ENCODE data around the gene EFNB3. TPM values are rescaled to one million over a fixed set of nuclear protein-coding genes. Genes with fewer than 3 reads are reported as not detected.

Gene EFNB3
- total and polyA plus RNA-seq, 8 donors, result 0.29 to 2.9 (median 1.3) TPM; not detected in 2

DNA sequence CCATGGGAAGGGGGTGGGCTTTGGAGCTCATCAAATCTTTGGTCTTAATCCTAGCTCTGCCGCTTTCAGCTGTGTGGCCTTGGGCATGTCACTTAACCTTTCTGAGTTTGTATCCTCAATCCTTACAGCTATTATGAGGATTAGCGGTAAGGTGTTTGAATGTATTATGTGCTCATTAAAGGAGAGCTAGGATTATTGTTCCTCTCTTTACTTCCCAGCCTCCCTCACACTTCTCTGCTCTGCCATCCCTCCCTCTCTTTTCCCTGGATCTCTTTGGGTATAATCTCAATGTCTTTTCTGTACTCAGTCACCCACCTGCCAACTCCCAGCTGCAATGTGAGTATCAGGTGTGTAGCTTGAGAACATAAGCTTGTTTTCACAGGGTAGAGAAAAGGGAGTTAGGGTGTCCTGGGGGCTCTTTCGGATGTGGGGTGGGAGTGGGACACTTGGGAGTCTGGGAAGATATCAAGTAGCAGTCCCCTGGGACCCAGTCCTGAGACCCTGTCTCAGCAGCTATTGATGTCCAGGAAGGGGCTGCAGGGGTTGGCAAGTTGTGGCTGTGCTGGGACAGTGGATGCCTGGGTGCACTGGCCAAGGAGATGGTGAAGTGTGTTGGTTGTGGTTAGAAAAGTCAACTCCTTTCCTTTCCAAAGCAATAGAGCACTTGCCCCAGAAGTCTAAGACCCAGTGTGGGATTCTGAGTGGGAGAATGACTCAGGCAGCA lies 1.8 kb downstream of the EFNB3 start:
- peaks cover 15 to 100% (median 39%) of the 10 kb centered on the region in 3 donors for H3K27me3 ChIP-seq
- peaks cover 4 to 15% (median 12%) of the 10 kb centered on the region in 4 donors for H3K36me3 ChIP-seq
- no peaks in the 10 kb centered on the region for H3K9me3 ChIP-seq
- 88 to 94% (median 93%) methylated on average over 3 of the region's 3 CpGs for whole genome bisulfite sequencing, 5 donors
- no peak overlapping the region for H3K27ac ChIP-seq
- no peak for TF ChIP-seq EP300 (IDR thresholded peaks at IDR 0.05)
- no peak for TF ChIP-seq POLR2AphosphoS5 (IDR thresholded peaks at IDR 0.05)
- TF ChIP-seq, protein P1, sequence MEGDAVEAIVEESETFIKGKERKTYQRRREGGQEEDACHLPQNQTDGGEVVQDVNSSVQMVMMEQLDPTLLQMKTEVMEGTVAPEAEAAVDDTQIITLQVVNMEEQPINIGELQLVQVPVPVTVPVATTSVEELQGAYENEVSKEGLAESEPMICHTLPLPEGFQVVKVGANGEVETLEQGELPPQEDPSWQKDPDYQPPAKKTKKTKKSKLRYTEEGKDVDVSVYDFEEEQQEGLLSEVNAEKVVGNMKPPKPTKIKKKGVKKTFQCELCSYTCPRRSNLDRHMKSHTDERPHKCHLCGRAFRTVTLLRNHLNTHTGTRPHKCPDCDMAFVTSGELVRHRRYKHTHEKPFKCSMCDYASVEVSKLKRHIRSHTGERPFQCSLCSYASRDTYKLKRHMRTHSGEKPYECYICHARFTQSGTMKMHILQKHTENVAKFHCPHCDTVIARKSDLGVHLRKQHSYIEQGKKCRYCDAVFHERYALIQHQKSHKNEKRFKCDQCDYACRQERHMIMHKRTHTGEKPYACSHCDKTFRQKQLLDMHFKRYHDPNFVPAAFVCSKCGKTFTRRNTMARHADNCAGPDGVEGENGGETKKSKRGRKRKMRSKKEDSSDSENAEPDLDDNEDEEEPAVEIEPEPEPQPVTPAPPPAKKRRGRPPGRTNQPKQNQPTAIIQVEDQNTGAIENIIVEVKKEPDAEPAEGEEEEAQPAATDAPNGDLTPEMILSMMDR (IDR thresholded peaks at IDR 0.05), result no peak
- TF ChIP-seq POLR2A (IDR thresholded peaks at IDR 0.05), result no peak
- DNase-seq, result no peak
- peaks cover 14 to 26% (median 19%) of the 10 kb centered on the region in 4 donors for H3K4me1 ChIP-seq
- no peak overlapping the region for H3K4me3 ChIP-seq
- intact Hi-C loops (cut with DNase I; ENCODE audit: low total_unique reads), result no loop called here

DNA sequence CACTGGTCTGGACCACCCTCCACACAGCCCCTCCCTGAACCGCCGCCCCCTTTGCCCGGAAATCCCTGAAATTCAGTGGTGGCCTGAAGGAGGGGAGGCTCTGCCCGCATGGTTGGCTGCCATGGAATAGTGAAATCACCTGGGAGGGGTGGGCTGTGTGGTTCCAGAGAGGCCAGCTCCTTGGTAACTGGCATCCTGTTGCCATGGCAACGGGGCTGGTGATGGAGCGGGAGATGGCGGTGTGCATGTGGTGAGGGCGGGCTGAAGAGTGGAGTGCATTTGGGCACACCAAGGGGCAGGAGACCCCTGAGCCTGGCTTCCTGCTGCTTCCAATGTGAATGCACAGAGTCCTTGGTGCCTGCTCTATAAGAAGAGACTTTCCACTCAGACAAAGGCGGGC lies 2.4 kb downstream of the EFNB3 start:
- Histone ChIP-seq H3K27ac (no peak overlapping the region), H3K27me3 (peaks cover 21 to 100% (median 46%) of the 10 kb centered on the region in 3 donors), H3K4me3 (no peak overlapping the region), H3K4me1 (peaks cover 14 to 26% (median 19%) of the 10 kb centered on the region in 4 donors), H3K9me3 (no peaks in the 10 kb centered on the region), H3K36me3 (peaks cover 0 to 8% (median 5%) of the 10 kb centered on the region in 4 donors)
- 80 to 86% (median 83%) methylated on average over 9 of the region's 9 CpGs for WGBS, 5 donors
- TF ChIP-seq EP300 (IDR thresholded peaks at IDR 0.05), result no peak
- no peak for TF ChIP-seq POLR2A (IDR thresholded peaks at IDR 0.05)
- TF ChIP-seq POLR2AphosphoS5 (IDR thresholded peaks at IDR 0.05), result no peak
- TF ChIP-seq, protein P1 (IDR thresholded peaks at IDR 0.05), result no peak
- no peak for DNase-seq
- intact Hi-C loops (cut with DNase I; ENCODE audit: low total_unique reads), result no loop called here

DNA sequence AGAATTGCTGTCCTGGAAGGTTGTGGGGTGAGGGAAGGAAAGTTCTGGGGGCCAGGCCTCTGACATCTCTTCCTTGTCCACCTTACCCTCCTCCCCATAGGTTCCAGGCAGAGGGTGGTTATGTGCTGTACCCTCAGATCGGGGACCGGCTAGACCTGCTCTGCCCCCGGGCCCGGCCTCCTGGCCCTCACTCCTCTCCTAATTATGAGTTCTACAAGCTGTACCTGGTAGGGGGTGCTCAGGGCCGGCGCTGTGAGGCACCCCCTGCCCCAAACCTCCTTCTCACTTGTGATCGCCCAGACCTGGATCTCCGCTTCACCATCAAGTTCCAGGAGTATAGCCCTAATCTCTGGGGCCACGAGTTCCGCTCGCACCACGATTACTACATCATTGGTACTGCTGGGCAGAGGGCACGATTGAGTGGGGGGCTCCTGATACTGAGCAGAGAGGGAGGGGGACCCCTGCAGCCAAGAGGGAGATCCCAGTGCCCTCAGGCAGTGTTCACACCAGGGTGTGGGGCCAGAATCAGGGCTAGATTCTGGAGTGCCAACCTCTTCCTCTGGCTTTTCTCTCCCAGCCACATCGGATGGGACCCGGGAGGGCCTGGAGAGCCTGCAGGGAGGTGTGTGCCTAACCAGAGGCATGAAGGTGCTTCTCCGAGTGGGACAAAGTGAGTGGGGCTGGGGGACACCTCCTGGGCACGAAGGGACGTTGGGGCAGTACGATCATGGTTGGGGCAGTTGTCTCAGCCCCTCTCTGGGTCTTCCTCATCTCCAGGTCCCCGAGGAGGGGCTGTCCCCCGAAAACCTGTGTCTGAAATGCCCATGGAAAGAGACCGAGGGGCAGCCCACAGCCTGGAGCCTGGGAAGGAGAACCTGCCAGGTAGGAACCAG lies 3.1 kb downstream of the EFNB3 start:
- H3K36me3 ChIP-seq, result peaks cover 0 to 2% (median under 1%) of the 10 kb centered on the region in 4 donors
- H3K4me1 ChIP-seq, result peaks cover 14 to 26% (median 19%) of the 10 kb centered on the region in 4 donors
- no peaks in the 10 kb centered on the region for H3K9me3 ChIP-seq
- DNase-seq, result no peak
- H3K27me3 ChIP-seq, result peaks cover 24 to 100% (median 50%) of the 10 kb centered on the region in 3 donors
- no peak overlapping the region for H3K4me3 ChIP-seq
- 83 to 88% (median 85%) methylated on average over 16 to 22 of the region's 22 CpGs for WGBS, 5 donors
- H3K27ac ChIP-seq, result no peak overlapping the region
- TF ChIP-seq, protein P1 (IDR thresholded peaks at IDR 0.05), result no peak
- TF ChIP-seq POLR2A (IDR thresholded peaks at IDR 0.05), result no peak
- no peak for TF ChIP-seq POLR2AphosphoS5 (IDR thresholded peaks at IDR 0.05)
- no peak for TF ChIP-seq EP300 (IDR thresholded peaks at IDR 0.05)
- intact Hi-C loops (cut with DNase I; ENCODE audit: low total_unique reads), result no loop called here

DNA sequence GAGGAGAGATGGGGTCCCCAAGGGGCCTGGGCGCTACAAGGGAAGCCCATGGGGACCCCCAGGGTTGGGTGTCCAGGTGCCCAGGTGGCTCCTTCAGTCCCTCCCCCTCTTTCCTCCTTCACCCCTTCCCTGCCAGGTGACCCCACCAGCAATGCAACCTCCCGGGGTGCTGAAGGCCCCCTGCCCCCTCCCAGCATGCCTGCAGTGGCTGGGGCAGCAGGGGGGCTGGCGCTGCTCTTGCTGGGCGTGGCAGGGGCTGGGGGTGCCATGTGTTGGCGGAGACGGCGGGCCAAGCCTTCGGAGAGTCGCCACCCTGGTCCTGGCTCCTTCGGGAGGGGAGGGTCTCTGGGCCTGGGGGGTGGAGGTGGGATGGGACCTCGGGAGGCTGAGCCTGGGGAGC lies 4.0 kb downstream of the EFNB3 start:
- no peak for DNase-seq
- H3K27me3 ChIP-seq, result peaks cover 24 to 100% (median 48%) of the 10 kb centered on the region in 3 donors
- no peak overlapping the region for H3K4me3 ChIP-seq
- no peak overlapping the region for H3K27ac ChIP-seq
- peaks cover 14 to 22% (median 17%) of the 10 kb centered on the region in 4 donors for H3K4me1 ChIP-seq
- TF ChIP-seq, protein P1 (IDR thresholded peaks at IDR 0.05), result no peak
- TF ChIP-seq POLR2AphosphoS5 (IDR thresholded peaks at IDR 0.05) (no peak), EP300 (IDR thresholded peaks at IDR 0.05) (no peak), POLR2A (IDR thresholded peaks at IDR 0.05) (no peak)
- 70 to 90% (median 80%) methylated on average over 6 to 11 of the region's 11 CpGs for WGBS, 5 donors
- no peaks in the 10 kb centered on the region for H3K9me3 ChIP-seq
- no peaks in the 10 kb centered on the region for H3K36me3 ChIP-seq
- intact Hi-C loops (cut with DNase I; ENCODE audit: low total_unique reads), result no loop called here

Measured in stomach (tissue), 9 donors.